ELR (cell line): ENCODE measurements around the gene IRAG1.
"Not testable (repeated sequence)": the region's sequence is repeated elsewhere in the genome, so short reads cannot be mapped to it uniquely, and the experiment has no call there.

Experiments
- DNase-seq: peaks from one replicate; pipeline ENCODE4 v3.0.0-alpha.2; 2015; ENCODE audit warnings: low read depth

The IRAG1 gene

GRCh38 chr11:10709299-10710086, 15.9 kb upstream of the IRAG1 start:
- no peak for DNase-seq

- DNase-seq, result no peak
These were observed 14.6 kb upstream of the IRAG1 start for GRCh38 chr11:10708131-10708530.

GRCh38 chr11:10701982-10702381, 8.4 kb upstream of the IRAG1 start:
- peak; percentile 30 for DNase-seq

GRCh38 chr11:10699072-10699471, 5.5 kb upstream of the IRAG1 start:
- DNase-seq, result no peak

- no peak for DNase-seq
These were observed 3.7 kb upstream of the IRAG1 start for GRCh38 chr11:10697323-10697620.

GRCh38 chr11:10696468-10697322, 3.1 kb upstream of the IRAG1 start:
- no peak for DNase-seq

- DNase-seq, result no peak
These were observed 2.3 kb upstream of the IRAG1 start for GRCh38 chr11:10695833-10696232.

GRCh38 chr11:10694486-10695239, 1.1 kb upstream of the IRAG1 start:
- DNase-seq, result peak; percentile 29

- no peak for DNase-seq
These were observed 932 bp downstream of the IRAG1 start for GRCh38 chr11:10692531-10693115.

- peak; percentile 61 for DNase-seq
These were observed 5.2 kb downstream of the IRAG1 start for GRCh38 chr11:10688401-10688800.

GRCh38 chr11:10686311-10686710, 7.2 kb downstream of the IRAG1 start:
- DNase-seq, result no peak

- DNase-seq, result no peak
These were observed 10.1 kb downstream of the IRAG1 start for GRCh38 chr11:10683429-10683828.

GRCh38 chr11:10680956-10681487, 12.5 kb downstream of the IRAG1 start:
- DNase-seq, result peak; percentile 34

GRCh38 chr11:10680279-10680678, 13.3 kb downstream of the IRAG1 start:
- not testable (repeated sequence) for DNase-seq

GRCh38 chr11:10679644-10680043, 13.9 kb downstream of the IRAG1 start:
- no peak for DNase-seq

GRCh38 chr11:10678101-10678500, 15.5 kb downstream of the IRAG1 start:
- DNase-seq, result no peak

GRCh38 chr11:10676919-10677318, 16.6 kb downstream of the IRAG1 start:
- no peak for DNase-seq

- DNase-seq, result no peak
These were observed 18.6 kb downstream of the IRAG1 start for GRCh38 chr11:10674911-10675440.

- no peak for DNase-seq
These were observed 19.1 kb downstream of the IRAG1 start for GRCh38 chr11:10674440-10674855.

GRCh38 chr11:10673501-10674062, 20.0 kb downstream of the IRAG1 start:
- DNase-seq, result no peak

- DNase-seq, result no peak
These were observed 23.5 kb downstream of the IRAG1 start for GRCh38 chr11:10670099-10670498.
